HepG2 (cell line): ENCODE data around the gene SLC31A2.

Experiments used
- CC2D1A ChIP-seq: sonication (generic); formaldehyde crosslinking; IDR thresholded peaks from 2 replicates; pipeline ENCODE4 v1.8.1; 2023; ENCODE audit warnings: mild to moderate bottlenecking, missing genetic modification reagents
- CCAR2 ChIP-seq: fragments of 200-400 bp; formaldehyde crosslinking; optimal IDR thresholded peaks from 2 replicates; pipeline ENCODE3; 2018; ENCODE audit warnings: low read depth, mild to moderate bottlenecking, low read length, moderate library complexity
- CTCF ChIP-seq: sonication (generic); formaldehyde crosslinking; IDR thresholded peaks from 2 replicates; pipeline ENCODE4 v1.5.0; 2020; ENCODE audit warnings: mild to moderate bottlenecking, missing genetic modification reagents, moderate library complexity
- GLI4 ChIP-seq: sonication (generic); formaldehyde crosslinking; IDR thresholded peaks from 2 replicates; pipeline ENCODE4 v1.5.1; 2020; ENCODE audit warnings: missing genetic modification reagents, mild to moderate bottlenecking, moderate library complexity, borderline replicate concordance
- POLR2AphosphoS5 ChIP-seq: IDR thresholded peaks from 2 replicates; pipeline ENCODE4 v1.6.1; 2012; ENCODE audit warnings: low read depth, low read length
- SIN3B ChIP-seq: fragments of 150-350 bp; IDR thresholded peaks from 2 replicates; pipeline ENCODE4 v1.6.1; 2014; ENCODE audit warnings: low read length
- TEAD2 ChIP-seq: sonication (generic); formaldehyde crosslinking; IDR thresholded peaks from 2 replicates; pipeline ENCODE4 v1.9.0; 2021; ENCODE audit warnings: missing genetic modification reagents
- ZNF24 ChIP-seq: fragments of 450-650 bp; IDR thresholded peaks from 2 replicates; pipeline ENCODE4 v1.6.1; 2017; ENCODE audit warnings: antibody characterized with exemption, mild to moderate bottlenecking
- ZNF263 ChIP-seq: sonication (generic); formaldehyde crosslinking; IDR thresholded peaks from 2 replicates; pipeline ENCODE4 v1.4.0; 2020; ENCODE audit warnings: missing genetic modification reagents
- ZNF318 ChIP-seq: sonication (generic); formaldehyde crosslinking; IDR thresholded peaks from 2 replicates; pipeline ENCODE4 v1.4.0; 2020; ENCODE audit warnings: mild to moderate bottlenecking, missing genetic modification reagents

- no peak for TF ChIP-seq TEAD2 (CRISPR knock-in tag)
- TF ChIP-seq GLI4 (CRISPR knock-in tag) = no peak
- TF ChIP-seq CTCF (CRISPR knock-in tag) = no peak
- no peak for TF ChIP-seq CC2D1A (CRISPR knock-in tag)
- no peak for TF ChIP-seq ZNF318
- no peak for TF ChIP-seq ZNF24
- TF ChIP-seq SIN3B = no peak
- no peak for TF ChIP-seq CCAR2
- no peak for TF ChIP-seq ZNF263
- TF ChIP-seq POLR2AphosphoS5 = no peak
These were observed 34.5 kb downstream of the SLC31A2 start for GRCh38 chr9:113185271-113185670.
